Ovary (tissue), 9 donors: Measurements from ENCODE around the gene TMEM39B. TPM values are rescaled to one million over a fixed set of nuclear protein-coding genes. Genes with fewer than 3 reads are reported as not detected.

ENCODE experiments used
- DNase-seq, 5 donors: peaks; one replicate each; pipeline ENCODE4 v3.0.0-alpha.2; 2019 to 2020
- H3K27ac ChIP-seq, 2 donors: fragments of 200-600 bp; one replicate each; pipeline versions ENCODE4 v1.5.1 to v1.8.0; 2019 to 2022
- H3K27me3 ChIP-seq: fragments of 200-600 bp; one replicate; pipeline ENCODE4 v1.8.0; 2022
- H3K36me3 ChIP-seq: fragments of 200-600 bp; sonication (generic); one replicate; pipeline ENCODE4 v1.5.1; 2019
- H3K4me1 ChIP-seq: one replicate; pipeline ENCODE4 v1.8.1; 2013; ENCODE audit warnings: mild to moderate bottlenecking, moderate library complexity; ENCODE audit not compliant: insufficient read depth
- H3K4me3 ChIP-seq: fragments of 200-600 bp; sonication (generic); one replicate; pipeline ENCODE4 v1.5.1; 2017
- H3K9me3 ChIP-seq, 2 donors: fragments of 200-600 bp in 1 of 2; sonication (generic) in 1 of 2; one replicate each; pipeline versions ENCODE4 v1.5.1 to v1.8.1; 2013 to 2019; ENCODE audit warnings: mild to moderate bottlenecking in 1 of 2, moderate library complexity in 1 of 2
- EP300 ChIP-seq: sonication (generic); formaldehyde crosslinking; IDR thresholded peaks from one replicate; pipeline ENCODE4 v1.6.1; 2017; ENCODE audit warnings: antibody characterized with exemption
- POLR2A ChIP-seq: fragments of 450-650 bp; IDR thresholded peaks from one replicate; pipeline ENCODE4 v1.6.1; 2017; ENCODE audit warnings: antibody characterized with exemption, mild to moderate bottlenecking, moderate library complexity
- WGBS, 3 donors: extraction: QIAGEN DNeasy Blood & Tissue Kit in 1 of 3; methylation state at CpG; one replicate each; pipeline versions ENCODE4 v1.1.5 to v1.1.7; 2013 to 2017; 5-methylcytosine and 5-hydroxymethylcytosine counted together
- intact Hi-C, 4 donors: fragments of 100-400 bp; cut with DNase I; formaldehyde crosslinking; loops; one replicate each; pipeline versions ENCODE4 v1.11.0 to v1.15.1; 2022 to 2023
- polyA plus RNA-seq, 2 donors: library from polyadenylated mRNA; stranded (reverse); fragments of 200-250 nt in 1 of 2; fragments of 350-450 nt in 1 of 2; fragmentation: Illumina TruSeq in 1 of 2; extraction: RNeasy Lipid Tissue Mini Kit (QIAGEN cat#74804) in 1 of 2; gene quantifications; one replicate each; pipeline ENCODE4 v1.2.3, GENCODE V29; 2013 to 2014
- total RNA-seq, 7 donors: library from RNA; depleted of rRNA in 2 of 7; stranded (reverse); fragments of >200 nt in 2 of 7; fragmentation: NEBNext Ultra II Directional in 3 of 7; extraction: Animal tissue kit (Norgen Biotek cat#: 25700) in 3 of 7; gene quantifications; one replicate each; pipeline versions ENCODE4 v1.1.0 to v1.2.4, GENCODE V29; 2016 to 2023
- TF ChIP-seq, protein P1 (sequence below), 3 donors: fragments of 450-650 bp in 2 of 3; fragments of 200-600 bp in 1 of 3; IDR thresholded peaks; one replicate each; pipeline versions ENCODE4 v1.5.1 to v1.8.0; 2016 to 2022; ENCODE audit warnings: antibody characterized with exemption in 3 of 3, mild to moderate bottlenecking in 1 of 3
- donor health status: DM: no; HTN: no; CAD: no; lungs with moderate emphysema.
- donor health status: DM: no; HTN: no; CAD: no.
- donor health status: Bipolar disorder and iron deficiency.
- donor health status: DM: yes; HTN: yes; CAD: no.
- donor health status: DM: no; HTN: no; CAD: no.
- donor health status: DM: yes; HTN: yes; CAD: no.

The TMEM39B gene
- total and polyA plus RNA-seq, 9 donors: 3.0 to 23.5 (median 15.2) TPM

- no peak overlapping the region for H3K4me3 ChIP-seq
- TF ChIP-seq, protein P1, sequence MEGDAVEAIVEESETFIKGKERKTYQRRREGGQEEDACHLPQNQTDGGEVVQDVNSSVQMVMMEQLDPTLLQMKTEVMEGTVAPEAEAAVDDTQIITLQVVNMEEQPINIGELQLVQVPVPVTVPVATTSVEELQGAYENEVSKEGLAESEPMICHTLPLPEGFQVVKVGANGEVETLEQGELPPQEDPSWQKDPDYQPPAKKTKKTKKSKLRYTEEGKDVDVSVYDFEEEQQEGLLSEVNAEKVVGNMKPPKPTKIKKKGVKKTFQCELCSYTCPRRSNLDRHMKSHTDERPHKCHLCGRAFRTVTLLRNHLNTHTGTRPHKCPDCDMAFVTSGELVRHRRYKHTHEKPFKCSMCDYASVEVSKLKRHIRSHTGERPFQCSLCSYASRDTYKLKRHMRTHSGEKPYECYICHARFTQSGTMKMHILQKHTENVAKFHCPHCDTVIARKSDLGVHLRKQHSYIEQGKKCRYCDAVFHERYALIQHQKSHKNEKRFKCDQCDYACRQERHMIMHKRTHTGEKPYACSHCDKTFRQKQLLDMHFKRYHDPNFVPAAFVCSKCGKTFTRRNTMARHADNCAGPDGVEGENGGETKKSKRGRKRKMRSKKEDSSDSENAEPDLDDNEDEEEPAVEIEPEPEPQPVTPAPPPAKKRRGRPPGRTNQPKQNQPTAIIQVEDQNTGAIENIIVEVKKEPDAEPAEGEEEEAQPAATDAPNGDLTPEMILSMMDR (IDR thresholded peaks at IDR 0.05): no peak
- no peak for TF ChIP-seq EP300
- TF ChIP-seq POLR2A: no peak
- WGBS, 3 donors: 89 to 97% (median 90%) methylated on average over 11 of the region's 11 CpGs
- no peaks in the 10 kb centered on the region for H3K27me3 ChIP-seq
- H3K4me1 ChIP-seq: no peaks in the 10 kb centered on the region
- H3K9me3 ChIP-seq: no peaks in the 10 kb centered on the region
- no peak overlapping the region for H3K27ac ChIP-seq
- no peaks in the 10 kb centered on the region for H3K36me3 ChIP-seq
- DNase-seq: no peak
- intact Hi-C loops: no loop called here
These were observed 22.2 kb downstream of the TMEM39B start for GRCh38 chr1:32094746-32095521.

GRCh38 chr1:32099426-32099825 is 26.7 kb downstream of the TMEM39B start:
- H3K36me3 ChIP-seq: no peaks in the 10 kb centered on the region

GRCh38 chr1:32100359-32100758 is 27.6 kb downstream of the TMEM39B start:
- H3K4me3 ChIP-seq: no peak overlapping the region
- no peaks in the 10 kb centered on the region for H3K27me3 ChIP-seq
- WGBS, 3 donors: 71 to 76% (median 74%) methylated on average over 10 of the region's 10 CpGs
- DNase-seq: no peak
- no peaks in the 10 kb centered on the region for H3K9me3 ChIP-seq
- intact Hi-C loops: no loop called here
- H3K27ac ChIP-seq: no peak overlapping the region
- TF ChIP-seq, protein P1 (IDR thresholded peaks at IDR 0.05): no peak
- TF ChIP-seq POLR2A: no peak
- no peak for TF ChIP-seq EP300
- no peaks in the 10 kb centered on the region for H3K36me3 ChIP-seq
- H3K4me1 ChIP-seq: no peaks in the 10 kb centered on the region

More at GRCh38 chr1:32099426-32099825, 26.7 kb downstream of the TMEM39B start:
- DNase-seq: no peak
- no peaks in the 10 kb centered on the region for H3K4me1 ChIP-seq
- intact Hi-C loops: no loop called here
- no peaks in the 10 kb centered on the region for H3K9me3 ChIP-seq
- 91% methylated on average over 4 of the region's 4 CpGs for WGBS, 3 donors
- H3K27ac ChIP-seq: no peak overlapping the region
- TF ChIP-seq POLR2A (no peak), EP300 (no peak)
- TF ChIP-seq, protein P1 (IDR thresholded peaks at IDR 0.05): no peak
- H3K4me3 ChIP-seq: no peak overlapping the region
- H3K27me3 ChIP-seq: no peaks in the 10 kb centered on the region

DNA sequence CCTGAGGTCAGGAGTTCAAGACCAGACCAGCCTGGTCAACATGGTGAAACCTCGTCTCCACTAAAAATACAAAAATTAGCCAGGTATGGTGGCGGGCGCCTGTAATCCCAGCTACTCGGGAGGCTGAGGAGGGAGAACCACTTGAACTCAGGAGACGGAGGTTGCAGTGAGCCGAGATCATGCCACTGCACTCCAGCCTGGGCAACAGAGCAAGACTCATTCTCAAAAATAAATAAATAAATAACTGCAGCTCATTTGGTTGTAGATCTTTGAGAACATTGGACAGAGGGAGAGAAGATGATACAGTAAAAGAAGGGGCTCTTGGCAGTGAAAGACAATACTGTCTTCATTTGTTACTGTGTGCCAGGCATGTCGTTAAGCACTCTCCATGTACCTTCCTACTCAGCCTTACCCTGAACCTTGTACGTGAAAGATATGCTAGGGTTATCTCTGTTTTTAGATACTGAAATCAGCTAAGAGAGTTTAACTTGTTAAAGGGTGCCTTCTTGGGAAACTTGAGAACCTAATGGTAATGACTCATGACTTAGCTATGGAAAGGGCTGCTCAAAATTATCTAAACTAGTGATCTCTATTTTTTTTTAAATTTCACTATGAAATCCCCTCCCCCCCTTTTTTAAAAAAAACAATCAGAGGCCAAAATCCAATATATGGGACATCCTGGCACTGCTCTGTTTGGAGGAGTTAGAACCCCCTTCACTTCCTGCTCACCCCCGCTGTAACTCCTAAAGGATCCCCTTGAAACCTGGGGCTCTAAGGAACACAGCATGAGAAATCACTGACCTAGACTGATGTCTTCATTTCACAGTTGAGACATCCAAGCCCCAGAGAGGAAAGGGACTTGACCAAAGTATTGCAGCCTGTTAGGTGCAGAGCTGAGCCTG is 28.3 kb downstream of the TMEM39B start:
- H3K36me3 ChIP-seq: no peaks in the 10 kb centered on the region
- no peak overlapping the region for H3K27ac ChIP-seq
- intact Hi-C loops: no loop called here
- TF ChIP-seq POLR2A (no peak), EP300 (no peak)
- TF ChIP-seq, protein P1 (IDR thresholded peaks at IDR 0.05): no peak
- 84 to 89% (median 87%) methylated on average over 9 of the region's 9 CpGs for WGBS, 3 donors
- no peak for DNase-seq
- H3K9me3 ChIP-seq: no peaks in the 10 kb centered on the region
- H3K4me1 ChIP-seq: no peaks in the 10 kb centered on the region
- no peaks in the 10 kb centered on the region for H3K27me3 ChIP-seq
- H3K4me3 ChIP-seq: no peak overlapping the region
